Keratinocyte (primary cell): Measurements from ENCODE around the gene PIK3CB.

ENCODE experiments used
- EZH2 ChIP-seq: IDR thresholded peaks from one replicate; pipeline ENCODE4 v1.6.1; 2012; ENCODE audit warnings: inconsistent platforms, mild to moderate bottlenecking, low read length, moderate library complexity
- TF ChIP-seq, protein P1 (sequence below), 3 experiments: IDR thresholded peaks in 1 of 3; conservative IDR thresholded peaks in 1 of 3; optimal IDR thresholded peaks in 1 of 3; 2 replicates in 2 of 3; 3 replicates in 1 of 3; pipeline versions ENCODE3 to v1.5.1; 2011; ENCODE audit warnings: low read length in 3 of 3, mild to moderate bottlenecking in 3 of 3, moderate library complexity in 2 of 3, control low read depth in 1 of 3, inconsistent platforms in 1 of 3; ENCODE audit not compliant: insufficient read depth in 2 of 3; ENCODE audit errors: extremely low read depth in 1 of 3

DNA sequence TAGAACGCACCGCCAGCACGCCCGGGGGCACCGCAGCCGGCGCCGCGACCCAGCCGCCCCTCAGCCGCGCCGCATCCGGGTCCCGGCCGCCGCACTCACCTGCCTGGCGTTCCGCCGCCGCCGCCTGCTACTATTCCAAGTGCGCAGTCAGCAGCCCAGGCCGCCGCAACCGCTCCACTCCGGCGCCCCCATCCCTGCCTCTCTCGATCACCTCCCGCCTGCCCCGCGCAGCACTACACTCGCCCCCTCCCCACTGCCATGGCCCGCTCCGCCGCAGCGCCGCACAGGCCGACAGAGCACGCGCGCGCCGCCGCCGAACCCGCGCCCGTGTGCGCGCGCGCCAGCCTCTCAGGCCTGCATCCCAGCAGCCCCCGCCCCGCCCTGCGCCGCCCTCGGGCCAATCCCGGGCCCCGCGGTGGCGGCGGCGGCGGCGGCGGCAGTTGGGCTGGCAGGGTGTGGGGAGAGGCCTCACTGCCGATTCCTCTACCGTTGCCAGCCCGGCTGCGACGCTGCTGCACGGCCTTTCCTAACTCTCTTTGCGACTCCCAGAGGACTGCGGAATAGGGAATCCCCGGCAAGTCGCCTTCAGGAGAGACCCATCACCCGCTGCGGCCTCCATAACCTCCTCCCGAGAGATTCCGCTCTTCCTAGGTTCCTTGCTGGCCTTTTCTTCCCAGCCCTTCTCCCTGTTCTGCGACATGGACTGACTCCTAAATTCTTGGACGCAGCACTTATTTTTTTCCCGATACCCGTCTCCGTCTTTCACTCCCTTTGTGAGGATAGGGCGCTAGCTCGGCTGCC, at the start of gene PIK3CB:
- TF ChIP-seq, protein P1, sequence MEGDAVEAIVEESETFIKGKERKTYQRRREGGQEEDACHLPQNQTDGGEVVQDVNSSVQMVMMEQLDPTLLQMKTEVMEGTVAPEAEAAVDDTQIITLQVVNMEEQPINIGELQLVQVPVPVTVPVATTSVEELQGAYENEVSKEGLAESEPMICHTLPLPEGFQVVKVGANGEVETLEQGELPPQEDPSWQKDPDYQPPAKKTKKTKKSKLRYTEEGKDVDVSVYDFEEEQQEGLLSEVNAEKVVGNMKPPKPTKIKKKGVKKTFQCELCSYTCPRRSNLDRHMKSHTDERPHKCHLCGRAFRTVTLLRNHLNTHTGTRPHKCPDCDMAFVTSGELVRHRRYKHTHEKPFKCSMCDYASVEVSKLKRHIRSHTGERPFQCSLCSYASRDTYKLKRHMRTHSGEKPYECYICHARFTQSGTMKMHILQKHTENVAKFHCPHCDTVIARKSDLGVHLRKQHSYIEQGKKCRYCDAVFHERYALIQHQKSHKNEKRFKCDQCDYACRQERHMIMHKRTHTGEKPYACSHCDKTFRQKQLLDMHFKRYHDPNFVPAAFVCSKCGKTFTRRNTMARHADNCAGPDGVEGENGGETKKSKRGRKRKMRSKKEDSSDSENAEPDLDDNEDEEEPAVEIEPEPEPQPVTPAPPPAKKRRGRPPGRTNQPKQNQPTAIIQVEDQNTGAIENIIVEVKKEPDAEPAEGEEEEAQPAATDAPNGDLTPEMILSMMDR (optimal IDR thresholded peaks at IDR 0.05 in 1 of 3, IDR thresholded peaks at IDR 0.05 in 1 of 3, conservative IDR thresholded peaks at IDR 0.05 in 1 of 3; ENCODE audit: extremely low read depth in 1 of 3, insufficient read depth in 2 of 3, low read length in 3 of 3) = no peak
- no peak for TF ChIP-seq EZH2
